Measurements from ENCODE around the gene KLHL41. TPM values are rescaled to one million over a fixed set of nuclear protein-coding genes. Genes with fewer than 3 reads are reported as not detected.

KLHL41 gene
- total and polyA plus RNA-seq, 2 of the 13 experiments (the other 11 are each of a cell fraction or from before 2014, with no cell fraction given): 0.07 to 0.31 TPM

- TF ChIP-seq GTF3A (CRISPR knock-in tag; conservative IDR thresholded peaks at IDR 0.05) (no peak), ZNF572 (CRISPR knock-in tag; IDR thresholded peaks at IDR 0.05) (no peak), ZNF569 (CRISPR knock-in tag; IDR thresholded peaks at IDR 0.05; ENCODE audit: borderline replicate concordance) (no peak)
These were observed 14.2 kb downstream of the KLHL41 start (continued) for GRCh38 chr2:169523681-169524080.

- H3K4me2 ChIP-seq (ENCODE audit: low read depth, low read length): no peak overlapping the region
- H3K4me1 ChIP-seq (ENCODE audit: insufficient read depth, low read length): peaks cover 19% of the 10 kb centered on the region
- intact Hi-C loops (cut with micrococcal nuclease; ENCODE audit: unreplicated experiment): no loop called here
- H3K36me3 ChIP-seq (replicated peaks in 1 of 2; ENCODE audit: control insufficient read depth in 1 of 2, insufficient read depth in 2 of 2, low read length in 2 of 2): peaks cover 0 to 11% of the 10 kb centered on the region in 2 experiments; a peak in 1 of 5 replicates
- FAIRE-seq (no peak), ATAC-seq (no peak), DNase-seq (ENCODE audit: low spot score) (no peak)
- H3K4me3 ChIP-seq (replicated peaks in 1 of 3; ENCODE audit: insufficient read depth in 1 of 3, low read depth in 2 of 3, low read length in 3 of 3): no peak overlapping the region
- in situ Hi-C loops (cut with HindIII; ENCODE audit: extremely low pct_ligation_motif_present, low pct_unique_long_range_greater_than_20kb): loop anchor here (10.0 kb wide), 1 partner anchor 149 kb away; no protein-coding TSS in a partner anchor
- TF ChIP-seq RFX1 (IDR thresholded peaks at IDR 0.05) (peak; percentile 24; the same call in 1 of the 2 replicates), ARNTL (CRISPR knock-in tag; IDR thresholded peaks at IDR 0.05) (no peak)
- no peaks in the 10 kb centered on the region for H4K20me1 ChIP-seq (ENCODE audit: insufficient read depth, low read length)
- H3K9me3 ChIP-seq (ENCODE audit: low read length): no peaks in the 10 kb centered on the region
- no peak overlapping the region for H3K9ac ChIP-seq (ENCODE audit: insufficient read depth, low read depth, low read length)
- ChIA-PET CTCF (ENCODE audit: low intra/inter-chr PET ratio, low total read pairs) (no interaction called here), POLR2A (no interaction called here)
- no peak overlapping the region for H2AFZ ChIP-seq (ENCODE audit: low read length)
- no peaks in the 10 kb centered on the region for H3K27me3 ChIP-seq (ENCODE audit: control insufficient read depth in 1 of 2, insufficient read depth in 2 of 2, low read length in 2 of 2)
- no peak overlapping the region for H3K27ac ChIP-seq (ENCODE audit: extremely low read length, insufficient read depth, low read length)
- TSS peak; percentile 39 for BruUV-seq (replicated peaks)
- WGBS (ENCODE audit: low lambda C conversion rate): 82% methylated on average over 2 of the region's 2 CpGs
- no peaks in the 10 kb centered on the region for H3K79me2 ChIP-seq (ENCODE audit: insufficient read depth, low read length)
These were observed 15.9 kb downstream of the KLHL41 start for GRCh38 chr2:169525434-169525833.

- no peak overlapping the region for H3K4me2 ChIP-seq (ENCODE audit: low read depth, low read length)
- H4K20me1 ChIP-seq (ENCODE audit: insufficient read depth, low read length): no peaks in the 10 kb centered on the region
- H3K4me1 ChIP-seq (ENCODE audit: insufficient read depth, low read length): peaks cover 19% of the 10 kb centered on the region
- intact Hi-C loops (cut with micrococcal nuclease; ENCODE audit: unreplicated experiment): no loop called here
- FAIRE-seq: no peak
- in situ Hi-C loops (cut with HindIII; ENCODE audit: extremely low pct_ligation_motif_present, low pct_unique_long_range_greater_than_20kb): loop anchor here (10.0 kb wide), 1 partner anchor 148 kb away; no protein-coding TSS in a partner anchor
- no TSS peak for BruUV-seq (replicated peaks)
- H3K27me3 ChIP-seq (ENCODE audit: control insufficient read depth in 1 of 2, insufficient read depth in 2 of 2, low read length in 2 of 2): no peaks in the 10 kb centered on the region
- no peaks in the 10 kb centered on the region for H3K79me2 ChIP-seq (ENCODE audit: insufficient read depth, low read length)
- no peak overlapping the region for H2AFZ ChIP-seq (ENCODE audit: low read length)
- H3K36me3 ChIP-seq (replicated peaks in 1 of 2; ENCODE audit: control insufficient read depth in 1 of 2, insufficient read depth in 2 of 2, low read length in 2 of 2): peaks cover 0 to 11% of the 10 kb centered on the region in 2 experiments; a peak in 1 of 5 replicates
- ATAC-seq: no peak
- no peak overlapping the region for H3K9ac ChIP-seq (ENCODE audit: insufficient read depth, low read depth, low read length)
- DNase-seq (ENCODE audit: low spot score): no peak
- H3K9me3 ChIP-seq (ENCODE audit: low read length): no peaks in the 10 kb centered on the region
- POLR2A ChIA-PET: no interaction called here
- no peak overlapping the region for H3K4me3 ChIP-seq (replicated peaks in 1 of 3; ENCODE audit: insufficient read depth in 1 of 3, low read depth in 2 of 3, low read length in 3 of 3)
- CTCF ChIA-PET (ENCODE audit: low intra/inter-chr PET ratio, low total read pairs): no interaction called here
- H3K27ac ChIP-seq (ENCODE audit: extremely low read length, insufficient read depth, low read length): no peak overlapping the region
- TF ChIP-seq NR1H2 (CRISPR knock-in tag; IDR thresholded peaks at IDR 0.05; ENCODE audit: borderline replicate concordance, low read depth) (no peak), PPARG (CRISPR knock-in tag; conservative IDR thresholded peaks at IDR 0.05) (no peak), NCOA1 (CRISPR knock-in tag; IDR thresholded peaks at IDR 0.05) (no peak), TARDBP (CRISPR knock-in tag; IDR thresholded peaks at IDR 0.05) (no peak), RFX5 (IDR thresholded peaks at IDR 0.05; ENCODE audit: low read depth, low read length) (no peak), ZBTB20 (CRISPR knock-in tag; IDR thresholded peaks at IDR 0.05; ENCODE audit: borderline replicate concordance, low read depth) (no peak), ZNF34 (CRISPR knock-in tag; IDR thresholded peaks at IDR 0.05; ENCODE audit: borderline replicate concordance) (no peak), SP4 (CRISPR knock-in tag; IDR thresholded peaks at IDR 0.05) (no peak), ZNF430 (CRISPR knock-in tag; IDR thresholded peaks at IDR 0.05) (no peak), IRX3 (CRISPR knock-in tag; IDR thresholded peaks at IDR 0.05; ENCODE audit: borderline replicate concordance, low read depth) (no peak), JUNB (CRISPR knock-in tag; IDR thresholded peaks at IDR 0.05; ENCODE audit: borderline replicate concordance) (no peak), SKIL (CRISPR knock-in tag; IDR thresholded peaks at IDR 0.05; ENCODE audit: borderline replicate concordance) (no peak), ZNF33A (CRISPR knock-in tag; IDR thresholded peaks at IDR 0.05; ENCODE audit: borderline replicate concordance) (no peak)
These were observed 16.9 kb downstream of the KLHL41 start for GRCh38 chr2:169526451-169526850.

Measured in HepG2 (cell line).